Epidermal melanocyte (primary cell): Measurements from ENCODE around the gene AIG1.

ENCODE experiments used
- DNase-seq: peaks from one replicate; pipeline ENCODE4 v3.0.0; 2011; ENCODE audit warnings: low spot score; ENCODE audit not compliant: insufficient read length

AIG1 gene

DNA sequence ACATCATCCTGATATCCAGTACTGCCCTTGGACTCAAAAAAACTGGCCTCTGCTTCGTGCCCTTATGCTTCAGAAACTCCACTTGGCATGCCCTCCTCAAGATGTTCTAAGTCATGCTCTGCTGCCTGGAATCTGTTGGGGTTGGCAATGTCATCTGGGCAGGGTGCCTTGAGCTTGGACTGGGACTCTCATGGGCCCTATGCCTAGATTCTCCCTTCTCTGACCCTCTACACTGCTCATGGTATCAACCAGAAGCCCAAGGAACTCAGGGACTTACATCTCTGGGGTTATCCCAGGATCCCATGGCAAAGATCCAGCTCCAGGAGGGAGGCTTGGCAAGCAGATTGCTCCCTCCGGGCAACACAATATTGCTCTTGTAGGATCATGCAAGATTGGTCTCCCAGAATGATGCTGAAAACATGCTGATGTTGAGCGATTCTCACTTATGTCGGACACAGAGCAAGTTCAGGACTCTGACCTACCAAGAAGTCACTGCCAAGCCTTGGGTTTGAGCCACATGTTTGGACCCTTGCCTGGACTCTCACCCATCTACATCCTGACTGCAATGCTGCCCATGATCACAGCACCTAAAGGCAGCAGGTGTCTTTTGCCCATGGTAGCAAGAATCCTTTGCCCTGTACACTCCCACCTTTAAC lies 301.0 kb downstream of the AIG1 start:
- DNase-seq, result no peak

DNA sequence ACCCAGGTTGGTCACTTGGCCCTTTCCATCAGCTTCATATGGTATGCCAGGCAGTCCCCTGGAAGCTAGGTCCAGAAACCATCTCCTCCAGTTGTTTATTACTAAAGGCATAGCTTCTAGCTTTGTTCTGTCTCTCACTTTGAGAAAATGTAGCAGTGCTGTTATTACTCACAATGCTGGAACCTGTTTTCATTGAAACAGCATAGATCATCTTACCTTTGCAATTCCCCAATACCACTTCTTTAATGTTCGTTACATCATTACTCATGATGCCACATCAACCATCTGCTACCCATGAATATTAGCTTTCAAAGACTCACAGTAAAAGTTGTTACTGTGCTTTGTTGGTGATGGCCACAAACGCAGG lies 301.5 kb downstream of the AIG1 start:
- DNase-seq, result no peak

GRCh38 chr6:143363299-143363698 lies 302.6 kb downstream of the AIG1 start:
- no peak for DNase-seq

DNA sequence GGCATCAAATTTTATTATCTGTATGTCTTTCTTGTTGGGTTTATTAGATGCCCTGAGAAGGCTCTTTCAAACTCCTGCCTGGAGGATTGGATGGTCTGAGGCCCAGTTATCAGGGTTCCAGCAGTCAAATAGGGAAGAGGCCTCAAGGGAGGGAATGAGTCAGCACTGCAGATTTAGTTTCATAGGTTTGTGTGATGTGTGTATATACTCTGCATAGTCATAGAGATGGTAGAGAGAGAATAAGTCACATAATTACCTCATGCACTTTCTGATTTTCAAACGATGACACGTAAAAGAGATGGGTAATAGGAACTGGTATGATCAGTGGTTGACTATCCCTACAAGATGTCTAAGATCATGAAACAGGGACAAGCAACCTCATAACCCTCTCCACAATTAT lies 307.7 kb downstream of the AIG1 start:
- no peak for DNase-seq

DNA sequence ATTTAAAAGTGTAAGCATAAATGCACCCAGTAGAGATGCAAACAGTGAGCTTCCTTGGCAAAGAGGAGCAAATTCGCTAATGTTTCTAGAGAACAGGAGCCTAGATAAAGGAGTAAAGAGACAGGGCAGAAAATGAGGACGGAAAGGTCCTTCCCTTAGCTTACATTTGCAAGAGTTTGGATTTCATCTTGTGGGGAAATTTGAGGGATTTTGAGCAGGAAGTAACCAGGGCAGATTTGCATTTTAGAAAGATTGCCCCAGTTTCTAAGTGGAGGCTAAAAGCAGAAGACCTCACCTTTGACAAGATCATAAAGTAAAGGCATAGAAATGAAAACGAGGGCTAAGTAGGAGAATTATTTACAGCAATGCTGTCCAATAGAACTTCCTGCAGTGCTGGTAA lies 309.3 kb downstream of the AIG1 start:
- no peak for DNase-seq

DNA sequence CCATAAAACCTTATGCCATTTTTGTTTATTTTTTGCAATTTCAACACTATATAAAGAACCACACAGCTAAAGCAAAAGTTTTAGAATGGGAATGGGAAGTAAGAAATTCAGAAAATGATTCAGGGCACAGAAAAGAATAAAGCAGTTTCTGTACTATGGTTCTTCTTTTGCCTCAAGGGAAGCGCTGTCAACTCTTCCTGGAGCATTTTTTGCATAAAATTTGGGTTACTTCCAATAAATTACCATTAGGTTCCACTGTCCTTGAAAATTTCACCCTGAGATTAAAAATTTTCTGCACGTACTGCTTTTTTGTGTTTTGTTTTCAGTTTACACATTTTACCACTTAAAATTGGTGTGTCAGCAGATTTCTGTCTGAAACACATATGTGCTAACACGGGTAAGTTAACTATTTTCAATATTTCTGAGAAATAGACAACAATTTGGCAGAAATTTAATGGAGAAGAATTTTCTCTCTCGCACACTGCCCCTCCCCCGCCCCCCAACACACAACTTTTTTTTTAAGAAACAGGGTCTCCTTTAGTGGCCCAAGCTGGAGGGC lies 310.2 kb downstream of the AIG1 start:
- DNase-seq, result no peak

- DNase-seq, result no peak
These were observed 311.7 kb downstream of the AIG1 start for GRCh38 chr6:143372199-143372882.

DNA sequence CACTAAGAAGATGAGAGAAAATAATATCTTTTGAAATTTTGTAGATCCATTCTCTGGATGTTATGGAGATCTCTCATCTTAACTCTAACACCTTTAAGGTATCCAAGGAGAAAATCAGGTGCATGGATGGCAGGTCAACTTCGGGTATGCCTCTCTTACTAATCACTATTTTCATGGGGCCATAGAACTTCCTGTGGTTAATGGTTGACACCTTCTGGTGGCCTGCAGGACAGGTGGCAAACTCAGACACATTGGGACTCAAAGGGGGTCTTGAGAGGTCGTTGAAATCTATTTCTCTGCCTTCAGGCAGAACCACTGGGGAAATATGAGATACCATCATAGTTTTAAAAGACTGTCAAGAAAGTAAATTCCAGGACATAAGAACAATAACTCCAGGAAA lies 313.3 kb downstream of the AIG1 start:
- no peak for DNase-seq

DNA sequence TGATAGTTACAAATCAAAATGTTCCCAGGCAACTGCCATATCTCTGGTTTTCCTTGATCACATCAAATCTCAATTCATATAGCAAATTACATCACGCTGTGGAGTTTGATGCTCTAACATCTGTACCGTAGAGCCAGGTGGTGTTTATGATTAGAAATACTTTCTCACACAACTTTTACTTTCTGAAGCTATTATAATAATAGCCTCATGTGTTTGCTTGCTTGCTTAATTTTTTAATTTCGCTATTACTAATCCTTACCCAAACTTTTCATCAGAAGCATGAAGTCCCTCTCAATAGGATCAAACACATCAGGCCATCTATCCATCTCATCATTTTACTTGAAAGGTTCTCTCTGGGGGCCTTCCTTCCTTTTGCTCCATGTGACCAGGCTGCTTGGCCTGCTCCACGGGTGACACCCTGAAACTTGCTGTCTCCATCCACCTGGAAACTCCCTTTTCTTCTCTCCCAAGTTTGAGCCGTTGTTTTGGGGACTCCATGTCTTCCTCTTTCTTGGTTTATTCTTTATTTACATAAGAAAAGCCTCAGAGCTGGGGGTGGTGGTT lies 314.4 kb downstream of the AIG1 start:
- DNase-seq, result no peak

DNA sequence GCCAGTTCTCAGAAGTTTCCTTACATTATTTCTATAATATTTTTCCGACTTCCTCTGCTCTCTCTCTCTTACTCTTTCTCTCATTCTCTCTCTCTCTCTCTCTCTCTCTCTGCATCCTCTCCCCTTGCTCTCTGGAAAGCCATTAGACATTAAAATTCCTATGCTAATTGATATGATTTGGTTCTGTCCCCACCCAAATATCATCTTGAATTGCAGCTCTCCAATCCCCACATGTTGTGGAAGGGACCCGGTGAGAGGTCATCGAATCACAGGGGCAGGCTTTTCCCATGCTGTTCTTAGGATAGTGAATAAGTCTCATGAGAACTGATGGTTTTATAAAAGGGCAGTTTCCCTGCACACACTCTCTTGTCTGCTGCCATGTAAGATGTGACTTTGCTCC lies 315.7 kb downstream of the AIG1 start:
- DNase-seq, result no peak

DNA sequence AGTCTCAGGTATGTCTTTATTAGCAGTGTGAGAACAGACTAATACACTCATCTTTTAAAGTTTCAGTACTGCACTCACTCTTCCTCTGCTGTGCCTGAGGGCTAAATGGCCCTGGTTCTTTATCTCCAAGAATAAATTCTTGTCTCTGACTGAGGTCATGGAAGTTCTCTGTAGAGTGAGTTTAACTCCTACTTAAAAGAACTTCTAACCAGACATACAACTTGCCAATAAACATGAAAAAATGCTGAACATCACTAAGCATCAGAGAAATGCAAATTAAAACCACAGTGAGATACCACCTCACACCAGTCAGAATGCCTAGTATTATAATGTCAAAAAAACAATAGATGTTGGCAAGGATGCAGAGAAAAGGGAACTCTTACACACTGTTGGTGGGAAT lies 316.2 kb downstream of the AIG1 start:
- DNase-seq, result no peak

DNA sequence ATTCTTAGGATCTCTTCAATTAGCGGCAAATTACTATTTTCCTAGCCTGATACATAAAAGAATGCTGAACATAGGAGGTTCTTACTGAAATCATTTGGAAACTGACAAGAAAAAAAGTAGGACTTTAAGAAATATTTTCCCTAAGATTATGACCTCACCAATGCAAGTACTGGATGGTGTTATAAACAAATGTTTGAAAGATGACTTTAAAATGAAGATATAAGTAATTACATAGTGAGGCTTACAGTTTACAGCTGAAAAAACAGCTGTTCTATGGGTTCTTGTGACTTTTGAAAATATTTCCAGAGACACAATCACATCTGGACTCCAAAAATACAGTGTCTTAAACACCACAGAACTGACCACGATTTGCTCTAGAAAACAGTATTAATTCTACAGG lies 324.9 kb downstream of the AIG1 start:
- DNase-seq, result no peak

DNA sequence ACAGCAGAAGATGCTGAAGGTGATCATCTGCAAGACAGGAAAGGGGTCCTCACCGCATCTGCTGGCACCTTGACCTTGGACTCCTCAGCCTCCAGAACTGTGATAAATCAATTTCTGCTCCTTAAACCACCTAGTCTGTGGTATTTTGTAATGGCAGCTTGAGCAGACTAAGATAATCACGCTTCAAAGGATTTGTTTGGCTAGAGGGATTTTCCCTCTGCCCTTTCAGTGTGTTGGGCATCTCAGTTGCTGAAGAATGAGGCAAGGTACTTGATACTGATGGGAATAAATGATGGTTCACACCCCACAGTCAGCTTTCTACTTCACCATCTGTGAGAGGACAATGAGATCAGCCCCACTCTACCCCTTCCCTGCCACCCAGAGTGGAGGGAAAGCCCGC lies 329.6 kb downstream of the AIG1 start:
- no peak for DNase-seq
